Skin of body (tissue), 2 donors: ENCODE measurements around the gene DIPK1B. TPM values are rescaled to one million over a fixed set of nuclear protein-coding genes. Genes with fewer than 3 reads are reported as not detected.

ENCODE experiments used
- DNase-seq: peaks from one replicate; lab custom pipeline; 2025; lab: John Stamatoyannopoulos, UW
- total RNA-seq: library from RNA; depleted of rRNA; stranded (reverse); fragments of >200 nt; gene quantifications from one replicate; pipeline ENCODE4 v1.2.3, GENCODE V29; 2014

DIPK1B gene
- total RNA-seq, 1 donor from 2014 or later: 7.0 TPM

DNA sequence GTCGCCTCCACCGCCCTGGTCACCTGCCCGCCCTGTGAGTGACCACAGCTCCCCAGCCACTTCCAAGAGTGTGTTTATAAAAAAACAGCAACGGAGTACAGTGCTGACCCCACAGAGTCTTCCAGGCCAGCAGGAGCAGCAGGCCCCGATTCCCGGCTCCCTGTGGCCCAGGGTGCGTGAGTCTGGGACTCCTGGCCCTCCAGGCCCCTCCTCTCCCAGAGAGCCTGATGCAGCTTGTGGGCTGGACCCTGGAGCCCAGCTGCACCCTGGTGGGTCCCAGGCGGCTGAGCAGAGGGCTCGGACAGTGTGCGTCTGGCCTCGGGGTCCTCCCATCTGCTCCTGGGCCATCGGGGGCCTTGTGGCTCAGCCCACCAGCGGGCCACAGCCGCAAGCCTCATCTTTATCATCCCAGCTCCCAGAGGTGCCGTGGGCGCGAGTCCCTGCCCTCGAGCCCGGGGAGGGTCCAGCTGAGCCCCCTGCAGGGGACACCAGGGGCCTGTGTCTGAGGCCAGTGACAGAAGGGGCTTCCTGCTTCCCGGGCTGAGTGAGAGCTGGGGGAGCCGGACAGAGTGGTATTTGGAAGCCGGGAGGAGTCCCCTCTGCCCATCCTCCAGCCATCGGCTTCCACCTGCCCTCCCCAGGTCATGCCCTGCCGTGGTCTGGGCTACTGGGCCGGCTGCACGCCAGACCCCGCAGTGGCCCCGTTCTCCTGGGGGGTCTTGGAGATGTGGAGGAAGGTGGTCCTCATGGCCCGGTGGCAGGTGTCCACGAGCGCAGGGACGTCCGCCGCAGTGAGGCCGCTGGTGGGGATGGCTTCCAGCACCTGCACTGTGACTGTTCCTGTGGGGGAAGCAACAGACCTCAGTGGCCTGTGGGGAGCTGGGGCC, 39.0 kb upstream of the DIPK1B start:
- no peak for DNase-seq

DNA sequence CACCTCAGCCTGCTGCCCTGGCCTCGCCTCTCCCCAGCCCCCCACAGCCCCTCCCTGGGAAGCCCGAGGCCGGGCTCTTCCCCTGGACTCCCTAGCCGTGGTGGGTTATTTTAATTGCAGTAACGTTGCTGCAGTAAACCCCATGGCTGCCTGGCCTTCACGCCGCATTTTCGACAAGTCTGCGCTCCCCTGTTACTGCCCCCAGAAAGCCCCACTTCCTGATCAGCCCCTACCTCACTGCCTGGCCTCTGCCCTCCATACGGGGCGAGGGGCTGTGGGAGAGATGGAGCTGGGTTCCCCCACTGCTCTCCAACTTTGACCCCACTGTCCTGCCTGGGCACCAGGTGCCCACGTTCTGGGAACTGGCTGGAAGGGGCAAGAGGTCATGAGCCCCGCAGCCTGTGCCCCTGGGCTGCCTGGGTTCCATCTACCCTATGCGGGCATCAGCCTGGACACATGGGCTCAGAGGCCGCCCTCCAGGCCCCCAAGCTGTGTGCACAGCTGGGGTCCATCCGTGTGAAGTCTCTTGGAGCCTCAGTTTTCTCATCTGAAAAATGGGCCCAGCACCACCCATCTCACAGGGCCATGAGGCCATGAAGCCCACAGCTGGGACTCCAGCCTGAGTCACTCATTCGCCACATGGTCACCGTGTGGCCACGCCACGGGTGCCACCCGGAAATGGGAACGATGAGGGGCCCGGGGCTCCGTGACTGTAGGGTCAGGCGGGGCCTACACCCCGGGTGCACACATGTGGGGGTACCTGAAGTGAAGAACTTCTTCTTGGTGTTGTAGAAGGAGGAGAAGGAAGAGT, 38.2 kb upstream of the DIPK1B start:
- DNase-seq: no peak

DNA sequence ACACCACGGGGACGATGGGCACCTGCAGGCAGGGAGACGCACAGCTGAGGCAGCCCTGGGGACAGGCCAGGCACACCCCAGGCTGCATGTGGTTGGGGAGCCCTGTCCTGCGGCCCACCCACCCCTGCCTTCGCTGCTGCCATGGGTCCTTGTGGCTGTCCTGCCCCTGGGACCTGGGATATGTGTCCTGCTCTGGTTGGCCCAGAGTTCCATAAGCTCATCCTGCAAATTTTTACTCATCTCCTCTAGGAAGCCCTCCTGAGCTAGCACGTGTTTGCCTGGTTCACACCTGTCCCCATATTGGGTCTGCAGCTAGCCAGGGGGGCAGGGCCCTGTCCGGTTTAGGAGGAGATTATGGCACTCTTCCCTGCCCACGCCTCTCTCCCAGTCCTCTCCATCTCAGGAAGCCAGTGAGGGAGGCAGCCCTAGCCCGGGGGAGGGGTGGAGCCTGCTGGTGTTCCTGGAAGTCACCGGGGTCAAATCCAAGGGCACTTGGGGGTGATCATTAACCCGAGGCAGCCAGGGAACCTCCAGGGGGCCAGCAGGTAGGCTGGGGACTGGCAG, 37.5 kb upstream of the DIPK1B start:
- DNase-seq: no peak

DNA sequence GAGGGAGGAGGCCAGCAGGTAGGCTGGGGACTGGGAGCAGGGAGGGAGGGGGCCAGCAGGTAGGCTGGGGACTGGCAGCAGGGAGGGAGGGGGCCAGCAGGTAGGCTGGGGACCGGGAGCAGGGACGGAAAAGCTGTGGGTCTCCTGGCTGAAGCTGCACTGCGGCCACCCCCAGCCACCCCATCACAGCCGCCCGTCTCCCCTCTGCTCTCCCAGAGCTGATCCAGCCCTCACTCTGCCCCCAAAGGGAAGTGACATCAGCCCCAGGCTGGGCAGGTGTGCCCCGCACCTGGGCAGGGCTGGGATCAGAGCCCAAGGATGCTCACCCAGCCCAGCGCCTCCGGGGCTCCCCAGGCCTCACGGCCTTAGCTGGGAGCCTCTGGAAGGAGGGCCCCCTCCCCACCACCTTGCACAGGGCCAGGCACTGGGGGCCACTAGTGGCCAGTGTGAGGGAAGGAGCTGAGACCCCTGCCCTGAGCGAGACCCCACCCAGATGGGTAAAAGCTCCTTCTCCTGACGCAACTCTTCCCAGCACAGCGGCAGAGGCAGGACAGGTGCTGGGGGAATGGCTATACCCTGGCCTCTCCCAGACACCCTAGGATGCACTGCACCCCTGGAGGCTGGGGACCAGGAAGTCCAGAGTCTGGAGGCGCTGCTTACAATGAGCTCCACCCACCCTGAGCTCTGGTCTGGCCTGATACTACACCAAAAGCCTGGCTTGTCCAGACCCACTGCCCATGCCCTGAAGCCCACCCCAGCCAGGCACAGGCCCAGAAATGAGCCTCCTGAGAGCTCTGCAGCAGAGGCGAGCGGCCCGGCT, 36.7 kb upstream of the DIPK1B start:
- DNase-seq: no peak

DNA sequence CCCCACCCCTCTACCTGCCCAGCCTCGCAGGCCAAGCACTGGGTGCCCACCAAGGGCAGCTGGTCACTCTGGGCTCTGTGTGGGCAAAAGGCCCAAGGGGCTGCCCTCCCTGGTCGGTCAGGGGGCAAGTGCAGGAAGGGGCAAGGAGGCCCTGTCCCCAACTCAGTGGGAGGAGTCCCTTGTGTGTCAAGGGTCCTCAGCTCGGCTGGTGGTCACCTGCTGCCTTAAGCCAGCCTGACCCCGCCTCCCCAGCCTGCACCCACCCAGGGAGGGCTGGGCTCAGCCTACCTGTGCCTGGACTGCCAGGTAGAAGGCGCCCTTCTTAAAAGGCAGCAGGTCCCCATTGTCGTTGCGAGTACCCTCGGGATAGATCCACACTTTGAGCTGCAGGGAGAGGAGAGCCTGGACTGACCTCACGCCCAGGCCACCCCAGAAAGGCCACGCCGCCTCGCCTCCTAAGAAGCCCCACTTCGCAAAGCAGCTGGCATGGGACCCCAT, 36.0 kb upstream of the DIPK1B start:
- DNase-seq: no peak

DNA sequence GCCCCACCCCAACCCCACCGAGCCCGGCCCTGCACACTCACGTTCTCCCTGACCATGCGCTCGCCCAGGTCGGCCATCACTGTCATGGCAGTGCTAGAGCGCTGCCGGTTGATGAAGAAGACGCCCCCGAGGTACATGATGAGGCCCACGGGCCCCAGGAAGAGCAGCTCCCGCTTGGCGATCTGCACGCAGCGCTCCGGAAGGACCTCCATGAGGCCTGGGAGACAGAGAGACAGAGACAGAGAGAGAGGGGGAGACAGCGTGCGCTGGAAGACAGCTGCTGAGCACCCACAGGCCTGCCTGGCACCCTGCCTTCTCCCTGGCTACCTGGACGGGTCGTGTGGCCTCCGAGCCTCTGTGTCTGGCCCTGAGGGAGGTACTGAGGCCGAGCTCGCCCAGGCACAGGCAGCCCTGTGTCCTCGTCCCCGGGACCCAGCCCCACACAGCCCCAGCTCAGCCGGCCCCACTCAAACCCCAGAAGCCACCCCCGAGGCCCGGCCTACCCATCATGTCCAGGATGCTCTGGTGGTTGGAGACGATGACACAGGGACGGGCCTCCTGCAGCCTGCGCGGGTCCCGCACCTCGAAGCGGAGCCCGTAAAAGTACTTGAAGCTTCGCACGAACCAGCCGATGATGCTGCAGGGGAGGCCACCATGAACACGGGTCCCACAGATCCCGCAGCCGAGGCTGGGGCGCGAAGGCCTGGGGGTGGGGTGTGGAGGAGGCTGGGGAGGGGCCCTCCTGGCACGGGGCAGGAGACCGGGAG, 35.3 kb upstream of the DIPK1B start:
- DNase-seq: no peak

DNA sequence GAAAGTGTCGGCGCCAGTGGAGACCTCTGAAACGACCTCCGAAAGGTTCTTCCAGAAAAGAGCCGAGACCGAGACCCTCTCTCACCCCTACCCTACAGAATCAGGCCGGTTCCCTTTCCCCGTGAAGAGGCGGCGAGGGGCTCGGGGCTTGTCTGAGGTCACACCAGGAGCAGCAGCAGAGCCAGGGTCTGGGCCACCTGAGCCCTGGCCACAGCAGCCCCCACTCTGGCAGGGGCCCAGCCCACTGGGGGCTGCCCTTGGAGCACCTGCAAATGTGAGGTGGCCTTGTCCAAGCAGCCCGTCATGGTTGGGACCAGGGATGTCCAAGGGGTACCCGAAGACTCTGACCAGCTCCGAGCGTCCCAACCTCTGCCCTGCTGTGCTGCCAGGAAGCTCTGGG, 34.3 kb upstream of the DIPK1B start:
- DNase-seq: no peak

DNA sequence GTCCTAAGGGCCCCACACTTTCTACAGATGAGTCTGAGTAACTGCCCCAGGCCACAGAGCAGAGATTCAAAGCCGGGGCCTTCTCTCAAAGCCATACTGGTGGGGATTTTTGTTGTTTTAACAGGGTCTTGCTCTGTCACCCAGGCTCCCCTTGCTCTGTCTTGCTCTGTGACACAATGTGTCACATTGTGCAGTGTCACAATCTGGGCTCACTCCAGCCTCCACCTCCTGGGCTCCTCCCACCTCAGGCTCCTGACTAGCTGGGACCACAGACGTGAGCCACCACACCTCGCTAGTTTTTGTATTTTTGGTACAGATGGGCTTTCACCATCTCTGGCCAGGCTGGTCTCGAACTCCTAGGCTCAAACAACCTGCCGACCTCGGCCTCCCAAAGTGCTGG, 33.7 kb upstream of the DIPK1B start:
- DNase-seq: no peak

DNA sequence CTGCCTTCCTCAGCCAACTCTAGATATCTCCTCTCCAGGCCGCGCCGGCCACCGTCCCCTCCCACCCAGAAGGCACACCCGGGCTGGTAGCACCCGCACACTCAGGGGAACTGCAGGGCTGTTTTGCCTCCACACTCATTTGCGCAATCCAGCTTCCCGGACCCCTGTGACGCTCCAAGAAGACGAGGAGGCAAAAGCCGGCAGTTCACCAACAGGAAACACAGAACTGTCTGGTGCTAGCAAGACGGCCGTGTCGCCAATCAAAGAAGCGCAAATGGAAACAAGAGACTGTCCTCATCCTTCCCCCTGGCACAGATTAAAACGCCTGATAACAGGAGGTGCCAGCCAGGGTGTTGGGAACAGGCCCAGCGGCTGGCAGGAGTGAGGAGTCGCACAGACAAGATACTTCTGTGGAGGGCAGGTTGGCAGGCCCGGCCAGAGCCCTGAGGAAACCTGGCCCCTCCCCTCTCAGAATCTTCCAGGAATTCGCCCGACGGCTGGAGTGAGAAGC, 32.9 kb upstream of the DIPK1B start:
- DNase-seq: no peak

DNA sequence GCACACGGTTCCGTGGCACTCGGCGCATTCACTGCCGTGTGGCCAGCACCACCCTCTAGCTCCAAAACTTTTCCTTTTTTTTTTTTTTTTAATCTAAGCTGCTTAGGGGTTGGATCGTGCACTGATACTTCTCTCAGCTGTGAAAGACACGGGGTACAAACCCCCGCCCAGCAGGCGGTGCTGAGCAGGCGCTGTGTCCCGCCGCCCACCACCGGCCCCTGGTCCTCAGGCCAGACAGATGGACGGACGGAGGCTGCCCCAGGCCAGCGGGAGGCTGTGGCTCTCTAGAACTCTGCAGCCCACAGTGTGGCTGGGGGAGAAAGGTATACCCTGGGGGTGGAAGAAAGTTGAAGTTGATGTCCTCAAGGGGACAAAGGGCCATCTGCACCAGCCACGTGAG, 31.3 kb upstream of the DIPK1B start:
- DNase-seq: no peak

DNA sequence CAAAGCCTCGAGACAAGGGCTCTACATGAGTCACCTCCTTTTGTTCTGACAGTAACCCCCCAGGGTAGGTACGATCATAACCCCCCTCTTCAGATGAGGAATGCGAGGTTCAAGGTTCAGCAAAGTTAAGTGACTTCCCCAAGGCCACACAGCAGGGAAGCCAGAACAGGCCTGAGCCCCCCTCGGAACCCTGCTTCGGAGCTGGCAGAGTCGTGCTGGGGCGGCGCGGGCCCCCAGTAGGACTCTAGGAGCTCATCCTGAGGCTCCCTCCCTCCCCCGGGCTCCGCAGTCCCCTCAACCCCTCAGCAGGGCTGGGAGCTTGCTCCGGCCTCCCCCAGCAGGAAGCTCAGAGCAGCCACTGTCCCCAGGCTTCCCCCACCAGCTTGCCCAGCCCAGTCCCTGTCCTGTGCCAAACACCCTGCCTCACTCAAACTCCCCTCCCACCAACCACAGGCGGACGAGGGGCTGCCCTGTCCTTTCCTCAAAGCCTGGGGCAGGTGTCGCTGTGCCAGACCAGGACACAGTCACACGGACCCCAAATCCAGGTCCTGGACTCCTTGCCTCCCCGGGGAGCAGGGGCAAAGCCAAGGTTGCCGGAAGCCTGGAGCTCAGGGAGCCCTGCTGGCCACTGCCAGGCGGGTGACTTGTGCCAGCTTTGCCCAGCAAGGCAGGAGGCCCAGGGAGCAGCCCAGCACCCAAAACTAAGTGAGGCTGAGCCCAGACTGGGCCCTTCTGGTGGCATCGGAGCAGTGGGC, 30.2 kb upstream of the DIPK1B start:
- no peak for DNase-seq

DNA sequence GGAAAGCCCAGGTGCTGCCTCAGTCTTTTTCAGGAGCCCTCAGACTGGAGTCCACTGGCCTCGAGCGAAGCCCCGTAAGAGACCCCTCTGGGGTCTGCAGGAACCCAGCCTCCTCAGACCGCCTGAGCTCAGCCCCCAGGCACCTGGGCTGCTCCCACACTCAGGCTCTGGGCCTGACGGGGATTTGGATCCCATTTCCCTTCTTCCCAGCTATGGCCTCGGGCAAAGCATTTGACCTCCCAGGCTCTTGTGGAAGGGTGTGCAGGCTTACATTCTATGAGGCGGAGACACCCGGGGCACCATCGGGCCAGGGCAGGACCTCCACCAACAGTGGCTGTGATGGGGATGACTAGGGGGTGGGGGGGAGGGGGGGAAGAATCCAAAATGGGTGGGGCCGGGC, 29.7 kb upstream of the DIPK1B start:
- no peak for DNase-seq

DNA sequence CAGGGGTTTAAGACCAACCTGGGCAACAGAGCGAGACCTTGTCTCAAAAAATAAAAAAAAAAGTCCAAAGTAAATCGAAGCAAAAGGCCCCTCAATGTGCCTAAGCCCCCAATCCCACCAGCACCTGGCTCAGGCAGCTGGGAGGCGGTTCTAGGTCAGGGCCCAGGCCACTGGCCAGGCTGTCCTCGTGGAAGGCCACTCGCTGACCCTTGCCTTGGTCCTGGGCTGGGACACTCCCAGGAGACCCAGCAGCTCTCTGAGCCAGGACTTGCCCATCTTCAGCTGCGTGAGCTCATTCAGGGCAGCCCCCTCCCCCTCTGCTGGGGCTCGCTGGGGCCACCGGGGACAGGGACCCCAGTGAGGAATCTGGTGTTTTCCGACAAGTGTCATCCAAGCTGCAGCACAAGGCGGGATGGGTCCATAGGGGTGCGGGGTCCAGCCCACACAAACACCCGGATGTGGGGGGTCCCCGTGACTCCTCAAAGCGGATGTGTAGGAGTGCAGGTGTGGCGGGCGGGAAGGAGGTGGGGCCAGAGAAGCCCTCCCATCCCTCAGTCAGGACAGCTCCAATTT, 29.1 kb upstream of the DIPK1B start:
- no peak for DNase-seq

DNA sequence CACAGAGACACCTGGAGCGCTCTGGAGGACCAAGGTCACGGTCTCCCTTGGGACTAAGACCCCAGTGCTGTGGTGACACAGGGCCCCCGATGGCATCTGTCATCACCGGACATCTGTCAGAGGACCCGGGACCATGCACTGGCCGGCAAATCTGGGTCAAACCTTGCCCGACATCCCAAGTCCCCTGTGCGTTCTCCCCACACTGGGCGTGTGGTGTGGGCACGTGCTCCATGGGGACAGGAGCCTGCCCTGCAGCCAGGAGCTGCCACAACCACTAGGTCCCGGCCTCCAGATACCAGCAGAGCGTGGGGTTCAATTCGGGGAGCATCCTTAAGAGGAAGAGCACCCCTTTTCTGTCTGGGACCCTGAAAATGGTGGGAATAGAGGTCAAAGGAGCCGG, 28.6 kb upstream of the DIPK1B start:
- DNase-seq: no peak

DNA sequence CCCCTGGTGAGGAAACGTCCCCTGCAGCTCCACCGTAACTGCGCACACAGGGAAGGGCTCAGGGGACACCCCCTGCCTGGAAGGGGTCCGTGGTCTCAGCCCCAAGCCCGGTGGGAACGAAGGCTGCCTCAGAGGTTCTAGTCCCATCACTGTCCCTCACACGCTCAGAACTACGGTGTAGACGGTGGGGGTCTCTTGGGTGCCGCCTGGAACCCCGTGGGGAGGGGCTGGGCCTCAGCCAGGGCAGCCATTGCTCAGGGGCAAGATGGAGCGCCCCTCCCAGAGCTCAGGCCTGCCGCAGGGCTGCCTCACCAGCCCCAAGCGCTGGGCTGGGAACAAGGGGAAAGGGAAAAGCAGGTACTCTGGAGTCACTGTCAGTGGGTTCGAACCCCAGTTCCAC, 28.0 kb upstream of the DIPK1B start:
- no peak for DNase-seq

DNA sequence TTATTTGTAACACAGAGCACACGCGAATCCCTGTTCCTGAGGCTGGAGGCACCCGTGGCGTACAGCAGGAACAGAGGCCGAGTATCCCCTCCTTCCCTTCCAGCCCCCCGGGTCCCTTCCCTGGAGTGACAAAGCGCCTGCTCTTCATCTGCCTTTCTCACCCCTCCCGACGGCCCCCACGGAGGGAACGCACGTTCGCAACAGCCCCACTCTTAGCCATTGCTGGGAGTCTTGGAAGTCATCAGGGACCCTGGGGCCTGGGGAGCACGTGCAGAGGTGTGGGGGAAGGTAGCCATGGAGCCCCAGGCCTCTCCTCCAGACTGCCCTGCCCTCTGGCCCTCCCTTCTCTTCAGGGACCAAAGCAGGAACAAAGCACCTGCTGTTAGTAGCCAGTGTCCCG, 27.6 kb upstream of the DIPK1B start:
- no peak for DNase-seq

DNA sequence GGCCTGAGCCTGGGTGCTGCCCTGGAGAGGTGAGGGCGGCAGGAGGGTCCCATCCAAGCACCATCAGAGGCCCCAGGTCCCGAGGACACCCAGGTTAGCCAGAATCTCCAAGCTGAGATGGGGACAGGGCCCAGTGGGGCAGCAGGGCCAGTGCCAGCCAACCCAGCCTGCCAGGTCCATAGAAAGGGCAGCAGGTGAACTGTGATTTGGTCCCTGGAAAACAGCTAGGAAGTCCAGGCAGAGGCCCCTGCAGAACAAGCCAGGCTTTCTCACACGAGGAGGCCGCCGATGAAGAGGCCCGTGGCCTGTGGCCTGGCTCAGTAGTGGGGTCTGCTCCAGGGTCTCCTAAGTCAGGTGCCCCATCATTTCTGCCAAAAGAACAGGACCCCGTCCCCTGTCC, 27.2 kb upstream of the DIPK1B start:
- DNase-seq: no peak

DNA sequence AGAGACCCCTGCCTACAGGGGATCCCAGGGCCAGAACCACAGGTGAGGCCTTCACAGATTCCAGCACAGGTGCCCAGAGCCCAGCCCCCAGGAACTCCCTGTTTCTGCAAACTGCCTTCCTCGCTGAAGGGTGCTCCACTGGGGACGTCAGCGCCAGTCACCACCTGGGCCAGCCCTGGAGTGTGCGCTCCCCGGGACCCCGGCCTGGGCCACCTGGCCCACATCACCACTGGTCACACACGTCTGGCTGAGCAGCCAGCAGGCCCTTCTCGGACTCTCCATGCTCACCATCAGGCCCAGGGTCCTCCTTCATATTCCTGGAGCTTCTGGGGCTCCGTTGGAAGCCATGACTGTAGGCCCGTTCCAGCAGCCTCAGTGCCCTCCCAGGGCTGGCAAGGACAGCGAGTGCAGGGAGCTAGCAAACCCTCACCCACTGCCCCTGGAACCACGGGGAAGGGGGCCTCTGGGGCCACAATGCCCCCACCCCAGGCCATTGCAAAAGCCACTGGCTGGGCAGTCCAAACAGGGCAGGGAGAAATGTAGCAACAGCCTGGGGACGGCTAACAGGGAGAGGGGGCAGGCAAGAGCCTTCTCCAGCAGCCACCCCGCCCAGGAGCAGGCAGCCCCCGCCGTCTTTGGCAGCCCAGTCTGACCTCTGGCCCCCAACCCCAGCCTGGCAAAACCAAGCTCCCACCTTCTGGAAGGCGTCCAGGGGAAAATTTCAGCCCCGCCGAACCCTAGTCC, 26.4 kb upstream of the DIPK1B start:
- no peak for DNase-seq

DNA sequence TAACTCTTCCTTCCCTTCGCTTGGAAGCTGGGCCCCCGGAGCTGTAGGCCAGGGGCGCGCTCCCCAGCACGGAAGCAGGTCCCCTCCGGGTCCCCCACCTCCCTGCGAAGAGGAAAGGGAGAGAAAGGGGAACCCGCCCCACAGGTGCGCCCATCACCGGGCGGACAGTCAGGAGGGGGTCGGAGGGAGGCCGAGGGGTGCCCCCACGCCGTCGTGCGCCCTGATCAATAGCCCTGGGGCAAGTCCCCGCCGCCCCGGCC, 25.9 kb upstream of the DIPK1B start:
- no peak for DNase-seq
